K562 (cell line): ENCODE data around the gene TRABD2B. TPM values are rescaled to one million over a fixed set of nuclear protein-coding genes. Genes with fewer than 3 reads are reported as not detected.

Experiments used
- ATAC-seq: fragments of 200-7000 bp; cut with Tn5 transposase; 3 replicates; pipeline ENCODE4 v1.9.1; 2020; ENCODE audit warnings: moderate library complexity
- BruUV-seq: library from RNA; stranded (reverse); fragments of 400-500 nt; replicated peaks from 2 replicates; lab custom pipeline; 2021; lab: Mats Ljungman, UMichigan
- CTCF ChIA-PET: fragments of 300-600 bp; formaldehyde crosslinking; extraction: SDS; loops from one replicate; lab custom pipeline; 2021; ENCODE audit warnings: low intra/inter-chr PET ratio; lab: Yijun Ruan, JAX
- POLR2A ChIA-PET: fragments of 300-600, 350-650 bp; sonication (Branson Sonifier 250); formaldehyde crosslinking; extraction: SDS; loops from one replicate; lab custom pipeline; 2021; ENCODE audit warnings: antibody characterized with exemption, inconsistent platforms; lab: Yijun Ruan, JAX
- DNase-seq, 4 experiments: peaks; one replicate each; pipeline versions ENCODE4 v3.0.0 to v3.0.0-alpha.2; 2011 to 2018; ENCODE audit warnings: low spot score in 3 of 4, mixed read lengths in 3 of 4; ENCODE audit errors: extremely low read depth in 1 of 4
- FAIRE-seq: peaks from 2 replicates; lab custom pipeline; 2011; peaks lifted over from hg19 to GRCh38; lab: Jason Lieb, UNC
- H2AFZ ChIP-seq: 2 replicates; pipeline ENCODE4 v1.6.0; 2011; ENCODE audit warnings: low read depth, low read length, control low read depth, inconsistent platforms
- H3K27ac ChIP-seq: fragments of 200-600 bp; 3 replicates; pipeline ENCODE4 v1.8.0; 2011; ENCODE audit warnings: low read depth, mild to moderate bottlenecking, control low read depth, inconsistent platforms, low read length, moderate library complexity, mixed read lengths; ENCODE audit errors: extremely low read depth
- H3K27me3 ChIP-seq, 2 experiments: fragments of 300-600 bp in 1 of 2; 2 replicates in 1 of 2; 3 replicates in 1 of 2; pipeline versions ENCODE4 v1.6.0 to v1.8.0; 2011; ENCODE audit warnings: inconsistent platforms in 2 of 2, low read length in 2 of 2, mild to moderate bottlenecking in 1 of 2, mixed read lengths in 1 of 2, moderate library complexity in 1 of 2; ENCODE audit not compliant: control insufficient read depth in 2 of 2, insufficient read depth in 2 of 2
- H3K36me3 ChIP-seq: fragments of 300-600 bp; 3 replicates; pipeline ENCODE4 v1.8.0; 2011; ENCODE audit warnings: mild to moderate bottlenecking, low read length, inconsistent platforms; ENCODE audit not compliant: control insufficient read depth, insufficient read depth
- H3K4me1 ChIP-seq, 2 experiments: fragments of 200-600 bp in 1 of 2; replicated peaks in 1 of 2; 2 replicates in 1 of 2; 3 replicates in 1 of 2; pipeline versions ENCODE4 v1.5.1 to v1.8.0; 2011; ENCODE audit warnings: inconsistent platforms in 2 of 2, low read length in 2 of 2, mild to moderate bottlenecking in 1 of 2, mixed read lengths in 1 of 2, moderate library complexity in 1 of 2; ENCODE audit not compliant: control insufficient read depth in 2 of 2, insufficient read depth in 2 of 2
- H3K4me2 ChIP-seq: 2 replicates; pipeline ENCODE4 v1.6.1; 2011; ENCODE audit warnings: low read length, control low read depth, inconsistent platforms, mixed read lengths; ENCODE audit not compliant: insufficient read depth
- H3K4me3 ChIP-seq: fragments of 200-600 bp; sonication (generic), shearing (Covaris generic); 2 replicates; pipeline ENCODE4 v1.5.1; 2016; ENCODE audit warnings: control low read depth, inconsistent platforms
- H3K79me2 ChIP-seq: fragments of 200-600 bp; 3 replicates; pipeline ENCODE4 v1.8.0; 2011; ENCODE audit warnings: low read length, inconsistent platforms; ENCODE audit not compliant: control insufficient read depth, insufficient read depth
- H3K9ac ChIP-seq, 2 experiments: 2 replicates each; pipeline versions ENCODE4 v1.6.0 to v1.6.1; 2011; ENCODE audit warnings: low read depth in 2 of 2, low read length in 2 of 2, control low read depth in 1 of 2, inconsistent platforms in 1 of 2, mild to moderate bottlenecking in 1 of 2, mixed read lengths in 1 of 2; ENCODE audit not compliant: insufficient read depth in 1 of 2
- H3K9me1 ChIP-seq: one replicate; pipeline ENCODE4 v1.6.0; 2011; ENCODE audit warnings: inconsistent platforms, mild to moderate bottlenecking, low read length, moderate library complexity; ENCODE audit not compliant: control insufficient read depth, insufficient read depth
- H3K9me3 ChIP-seq: replicated peaks from 2 replicates; pipeline ENCODE4 v1.5.1; 2011; ENCODE audit warnings: low read depth, low read length, inconsistent platforms; ENCODE audit not compliant: control insufficient read depth, insufficient read depth
- H4K20me1 ChIP-seq: replicated peaks from 2 replicates; pipeline ENCODE4 v1.6.1; 2011; ENCODE audit warnings: low read length, inconsistent platforms, mixed read lengths; ENCODE audit not compliant: control insufficient read depth, insufficient read depth
- MEIS2 ChIP-seq: fragments of 450-650 bp; IDR thresholded peaks from 2 replicates; pipeline ENCODE4 v1.6.1; 2014; ENCODE audit warnings: mild to moderate bottlenecking; ENCODE audit not compliant: partially characterized antibody
- TSC22D4 ChIP-seq: fragments of 450-650 bp; IDR thresholded peaks from 2 replicates; pipeline ENCODE4 v1.6.1; 2016; ENCODE audit warnings: missing genetic modification characterization, missing biosample characterization, control low read depth
- ZNF384 ChIP-seq: IDR thresholded peaks from 2 replicates; pipeline ENCODE4 v1.6.1; 2012; ENCODE audit warnings: low read depth, low read length, improper control_type of control experiment
- WGBS: fragments of 100-300 bp; shearing (Covaris generic); methylation state at CpG from one replicate; pipeline ENCODE4 v1.1.6; 2016; ENCODE audit warnings: low coverage, mixed read lengths; ENCODE audit not compliant: insufficient coverage; ENCODE audit errors: missing lambda C conversion rate; 5-methylcytosine and 5-hydroxymethylcytosine counted together
- in situ Hi-C: fragments of 300-500 bp; cut with MboI; formaldehyde crosslinking; loops from 4 replicates; pipeline ENCODE4 v1.15.0; 2018; ENCODE audit warnings: inconsistent platforms, mixed read lengths
- intact Hi-C: fragments of 100-400 bp; cut with micrococcal nuclease; formaldehyde crosslinking; loops from 2 replicates; pipeline ENCODE4 v1.14.2; 2022
- polyA plus RNA-seq, 8 experiments: library from polyadenylated mRNA; depleted of rRNA in 4 of 8; stranded (reverse) in 5 of 8; unstranded in 3 of 8; fragments of >200 nt; fragmentation: Nextera tagmentation in 2 of 8; fragmentation: Illumina TruSeq in 1 of 8; extraction: Ambion mirVana in 2 of 8; extraction: Trizol in 1 of 8; gene quantifications; 2 replicates each; pipeline versions ENCODE4 v1.2.1 to v1.2.3, GENCODE V29; 2011 to 2014; ENCODE audit warnings: inconsistent platforms in 1 of 8, missing spikeins in 1 of 8
- total RNA-seq, 7 experiments: library from RNA; depleted of rRNA in 6 of 7; stranded (reverse); fragments of >200 nt in 6 of 7; fragmentation: Illumina TruSeq in 2 of 7; extraction: Trizol in 2 of 7; gene quantifications; 2 replicates each; pipeline versions ENCODE4 v1.2.1 to v1.2.3, GENCODE V29; 2011 to 2021; ENCODE audit warnings: low replicate concordance in 1 of 7
- TF ChIP-seq, protein P1 (sequence below), 3 experiments: fragments of 200-800 bp in 1 of 3; fragments of 250-450 bp in 1 of 3; fragments of 450-650 bp in 1 of 3; sonication (Bioruptor Pico) in 1 of 3; sonication (Bioruptor generic) in 1 of 3; formaldehyde crosslinking in 1 of 3; IDR thresholded peaks; 2 replicates each; pipeline versions ENCODE4 v1.6.1 to v1.8.0; 2016 to 2022; ENCODE audit warnings: mild to moderate bottlenecking in 2 of 3, missing genetic modification characterization in 2 of 3, missing compliant biosample characterization in 1 of 3, moderate library complexity in 1 of 3
- TF ChIP-seq, protein P2 (sequence below), 2 experiments: fragments of 450-650 bp in 1 of 2; sonication (generic) in 1 of 2; formaldehyde crosslinking in 1 of 2; IDR thresholded peaks; 2 replicates each; pipeline versions ENCODE4 v1.7.1 to v1.9.0; 2016 to 2022; ENCODE audit warnings: inconsistent platforms in 1 of 2, mild to moderate bottlenecking in 1 of 2, missing genetic modification reagents in 1 of 2
- TF ChIP-seq, protein P3 (sequence below): fragments of 450-650 bp; IDR thresholded peaks from 2 replicates; pipeline ENCODE4 v1.6.1; 2016

The TRABD2B gene
- total and polyA plus RNA-seq, 9 of the 15 experiments (the other 6 are each of a cell fraction or from before 2014, with no cell fraction given) = not detected

DNA sequence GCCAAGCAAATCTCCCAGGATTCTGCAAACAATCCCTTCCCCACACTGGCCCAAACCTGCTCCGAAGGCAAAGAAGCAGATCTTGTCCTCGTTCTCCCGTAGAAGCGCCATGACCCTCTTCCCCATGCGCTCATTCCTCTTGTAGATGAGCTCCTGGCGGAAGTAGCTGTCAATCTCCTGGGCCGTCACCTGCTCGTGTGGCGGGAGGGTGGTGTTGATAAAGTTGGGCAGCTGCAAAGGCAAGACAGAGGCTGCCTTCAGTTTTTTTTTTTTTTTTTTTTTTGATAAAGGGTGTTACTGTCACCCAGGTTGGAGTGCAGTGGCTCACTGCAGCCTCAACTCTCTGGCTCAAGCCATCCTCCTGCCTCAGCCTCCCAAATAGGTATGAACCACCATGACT, 202.7 kb downstream of the TRABD2B start:
- no peaks in the 10 kb centered on the region for H3K79me2 ChIP-seq
- no peak overlapping the region for H3K4me2 ChIP-seq
- TF ChIP-seq, protein P1, sequence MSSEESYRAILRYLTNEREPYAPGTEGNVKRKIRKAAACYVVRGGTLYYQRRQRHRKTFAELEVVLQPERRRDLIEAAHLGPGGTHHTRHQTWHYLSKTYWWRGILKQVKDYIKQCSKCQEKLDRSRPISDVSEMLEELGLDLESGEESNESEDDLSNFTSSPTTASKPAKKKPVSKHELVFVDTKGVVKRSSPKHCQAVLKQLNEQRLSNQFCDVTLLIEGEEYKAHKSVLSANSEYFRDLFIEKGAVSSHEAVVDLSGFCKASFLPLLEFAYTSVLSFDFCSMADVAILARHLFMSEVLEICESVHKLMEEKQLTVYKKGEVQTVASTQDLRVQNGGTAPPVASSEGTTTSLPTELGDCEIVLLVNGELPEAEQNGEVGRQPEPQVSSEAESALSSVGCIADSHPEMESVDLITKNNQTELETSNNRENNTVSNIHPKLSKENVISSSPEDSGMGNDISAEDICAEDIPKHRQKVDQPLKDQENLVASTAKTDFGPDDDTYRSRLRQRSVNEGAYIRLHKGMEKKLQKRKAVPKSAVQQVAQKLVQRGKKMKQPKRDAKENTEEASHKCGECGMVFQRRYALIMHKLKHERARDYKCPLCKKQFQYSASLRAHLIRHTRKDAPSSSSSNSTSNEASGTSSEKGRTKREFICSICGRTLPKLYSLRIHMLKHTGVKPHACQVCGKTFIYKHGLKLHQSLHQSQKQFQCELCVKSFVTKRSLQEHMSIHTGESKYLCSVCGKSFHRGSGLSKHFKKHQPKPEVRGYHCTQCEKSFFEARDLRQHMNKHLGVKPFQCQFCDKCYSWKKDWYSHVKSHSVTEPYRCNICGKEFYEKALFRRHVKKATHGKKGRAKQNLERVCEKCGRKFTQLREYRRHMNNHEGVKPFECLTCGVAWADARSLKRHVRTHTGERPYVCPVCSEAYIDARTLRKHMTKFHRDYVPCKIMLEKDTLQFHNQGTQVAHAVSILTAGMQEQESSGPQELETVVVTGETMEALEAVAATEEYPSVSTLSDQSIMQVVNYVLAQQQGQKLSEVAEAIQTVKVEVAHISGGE (CRISPR knock-in tag; IDR thresholded peaks at IDR 0.05) = no peak
- TF ChIP-seq, protein P2, sequence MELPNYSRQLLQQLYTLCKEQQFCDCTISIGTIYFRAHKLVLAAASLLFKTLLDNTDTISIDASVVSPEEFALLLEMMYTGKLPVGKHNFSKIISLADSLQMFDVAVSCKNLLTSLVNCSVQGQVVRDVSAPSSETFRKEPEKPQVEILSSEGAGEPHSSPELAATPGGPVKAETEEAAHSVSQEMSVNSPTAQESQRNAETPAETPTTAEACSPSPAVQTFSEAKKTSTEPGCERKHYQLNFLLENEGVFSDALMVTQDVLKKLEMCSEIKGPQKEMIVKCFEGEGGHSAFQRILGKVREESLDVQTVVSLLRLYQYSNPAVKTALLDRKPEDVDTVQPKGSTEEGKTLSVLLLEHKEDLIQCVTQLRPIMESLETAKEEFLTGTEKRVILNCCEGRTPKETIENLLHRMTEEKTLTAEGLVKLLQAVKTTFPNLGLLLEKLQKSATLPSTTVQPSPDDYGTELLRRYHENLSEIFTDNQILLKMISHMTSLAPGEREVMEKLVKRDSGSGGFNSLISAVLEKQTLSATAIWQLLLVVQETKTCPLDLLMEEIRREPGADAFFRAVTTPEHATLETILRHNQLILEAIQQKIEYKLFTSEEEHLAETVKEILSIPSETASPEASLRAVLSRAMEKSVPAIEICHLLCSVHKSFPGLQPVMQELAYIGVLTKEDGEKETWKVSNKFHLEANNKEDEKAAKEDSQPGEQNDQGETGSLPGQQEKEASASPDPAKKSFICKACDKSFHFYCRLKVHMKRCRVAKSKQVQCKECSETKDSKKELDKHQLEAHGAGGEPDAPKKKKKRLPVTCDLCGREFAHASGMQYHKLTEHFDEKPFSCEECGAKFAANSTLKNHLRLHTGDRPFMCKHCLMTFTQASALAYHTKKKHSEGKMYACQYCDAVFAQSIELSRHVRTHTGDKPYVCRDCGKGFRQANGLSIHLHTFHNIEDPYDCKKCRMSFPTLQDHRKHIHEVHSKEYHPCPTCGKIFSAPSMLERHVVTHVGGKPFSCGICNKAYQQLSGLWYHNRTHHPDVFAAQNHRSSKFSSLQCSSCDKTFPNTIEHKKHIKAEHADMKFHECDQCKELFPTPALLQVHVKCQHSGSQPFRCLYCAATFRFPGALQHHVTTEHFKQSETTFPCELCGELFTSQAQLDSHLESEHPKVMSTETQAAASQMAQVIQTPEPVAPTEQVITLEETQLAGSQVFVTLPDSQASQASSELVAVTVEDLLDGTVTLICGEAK (IDR thresholded peaks at IDR 0.05) = peak; percentile 90
- TF ChIP-seq, protein P2 (CRISPR knock-in tag; IDR thresholded peaks at IDR 0.05) = peak; percentile 58; the same call in 1 of the 2 replicates
- TF ChIP-seq TSC22D4 (tag) (no peak), ZNF384 (peak; percentile 74), MEIS2 (peak; percentile 33)
- TF ChIP-seq, protein P3, sequence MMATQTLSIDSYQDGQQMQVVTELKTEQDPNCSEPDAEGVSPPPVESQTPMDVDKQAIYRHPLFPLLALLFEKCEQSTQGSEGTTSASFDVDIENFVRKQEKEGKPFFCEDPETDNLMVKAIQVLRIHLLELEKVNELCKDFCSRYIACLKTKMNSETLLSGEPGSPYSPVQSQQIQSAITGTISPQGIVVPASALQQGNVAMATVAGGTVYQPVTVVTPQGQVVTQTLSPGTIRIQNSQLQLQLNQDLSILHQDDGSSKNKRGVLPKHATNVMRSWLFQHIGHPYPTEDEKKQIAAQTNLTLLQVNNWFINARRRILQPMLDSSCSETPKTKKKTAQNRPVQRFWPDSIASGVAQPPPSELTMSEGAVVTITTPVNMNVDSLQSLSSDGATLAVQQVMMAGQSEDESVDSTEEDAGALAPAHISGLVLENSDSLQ = peak; percentile 86
- H3K9ac ChIP-seq = no peak overlapping the region
- BruUV-seq = no TSS peak
- DNase-seq = no peak
- no peak for FAIRE-seq
- no peaks in the 10 kb centered on the region for H3K36me3 ChIP-seq
- ChIA-PET CTCF (no interaction called here), POLR2A (no interaction called here)
- in situ Hi-C loops (no loop called here), intact Hi-C loops (no loop called here)
- H3K4me1 ChIP-seq = no peaks in the 10 kb centered on the region
- H3K27ac ChIP-seq = no peak overlapping the region
- H3K9me1 ChIP-seq = no peaks in the 10 kb centered on the region
- H3K9me3 ChIP-seq = no peaks in the 10 kb centered on the region
- H3K4me3 ChIP-seq = no peak overlapping the region
- no peak overlapping the region for H2AFZ ChIP-seq
- 3% methylated on average over 9 of the region's 9 CpGs for WGBS
- H3K27me3 ChIP-seq = no peaks in the 10 kb centered on the region; a peak in 1 of 5 replicates
- ATAC-seq = no peak
- 0 out of 2 replicates have a peak, but pooled peaks cover 6% of the 10 kb centered on the region for H4K20me1 ChIP-seq
